ENCODE results near the gene LRMDA.

Gene LRMDA

DNA sequence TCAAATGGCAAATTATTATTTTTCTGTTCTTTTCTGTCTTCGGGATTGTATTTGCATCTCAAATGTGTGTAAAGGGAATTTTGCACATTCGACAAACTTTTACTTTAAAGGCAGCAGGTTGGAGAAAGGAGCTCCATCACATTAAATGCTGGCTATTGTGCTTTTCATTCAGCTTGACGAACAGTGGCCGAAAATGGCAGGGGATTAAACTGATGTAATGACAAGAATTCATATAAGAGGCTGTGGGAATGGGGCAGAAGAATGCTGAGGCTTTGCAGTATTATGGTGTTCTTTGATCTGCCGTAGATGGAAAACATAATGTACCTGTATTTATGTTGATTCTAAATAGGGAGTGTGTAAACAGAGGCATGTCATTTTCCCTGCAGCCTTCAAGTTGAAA, 376.0 kb downstream of the LRMDA start:
- H2BK120ac ChIP-seq (ENCODE audit: low read depth, low read length), result no peak overlapping the region
- H3K4ac ChIP-seq (ENCODE audit: low read depth in 1 of 2, low read length in 2 of 2), result no peak overlapping the region
- no peaks in the 10 kb centered on the region for H3K9me3 ChIP-seq (ENCODE audit: control insufficient read depth, low read length)

DNA sequence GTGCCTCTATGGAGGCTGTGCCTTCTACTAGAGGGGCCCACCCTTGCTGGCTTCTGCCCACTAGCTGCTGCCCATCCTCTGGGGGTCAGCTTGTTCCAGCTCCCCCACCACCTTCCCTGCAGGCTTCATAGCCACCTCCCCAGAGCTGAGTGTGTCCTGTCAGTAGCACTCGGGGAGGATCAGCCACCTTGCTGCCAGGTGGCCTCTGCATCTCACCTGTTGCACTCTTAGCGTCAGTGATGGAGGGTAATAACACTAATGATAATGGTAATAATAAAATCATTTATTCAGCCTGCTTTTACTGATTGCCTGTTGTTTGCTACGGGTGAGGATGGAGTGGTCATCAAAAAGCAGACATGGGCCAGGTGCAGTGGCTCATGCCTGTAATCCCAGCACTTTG, 377.6 kb downstream of the LRMDA start:
- H3K23ac ChIP-seq (ENCODE audit: low read length in 2 of 2), result no peak overlapping the region
- peaks cover 0 to 7% of the 10 kb centered on the region in 2 experiments for H3K27me3 ChIP-seq (ENCODE audit: control insufficient read depth in 1 of 2, insufficient read depth in 1 of 2, low read length in 2 of 2)
- no peak overlapping the region for H4K8ac ChIP-seq (ENCODE audit: low read length)
- H2BK12ac ChIP-seq (ENCODE audit: low read length in 2 of 2), result no peak overlapping the region
- H3K9me3 ChIP-seq (ENCODE audit: control insufficient read depth, low read length), result no peaks in the 10 kb centered on the region
- H2BK120ac ChIP-seq (ENCODE audit: low read depth, low read length), result no peak overlapping the region
- no peak overlapping the region for H3K4me3 ChIP-seq (ENCODE audit: insufficient read depth in 1 of 2, low read depth in 1 of 2, low read length in 2 of 2)
- WGBS, result 92% methylated on average over 1 of the region's 3 CpGs
- H2AK5ac ChIP-seq (ENCODE audit: low read length, severe bottlenecking), result no peak overlapping the region
- no peak overlapping the region for H3K4ac ChIP-seq (ENCODE audit: low read depth in 1 of 2, low read length in 2 of 2)
- H3K9ac ChIP-seq (ENCODE audit: low read length), result no peak overlapping the region
- no peaks in the 10 kb centered on the region for H3K4me1 ChIP-seq (ENCODE audit: control insufficient read depth, insufficient read depth, low read depth, low read length)
- no peak overlapping the region for H3K18ac ChIP-seq (ENCODE audit: low read depth in 1 of 2, low read length in 2 of 2)
- H2BK5ac ChIP-seq (ENCODE audit: low read depth, low read length, poor library complexity, severe bottlenecking), result no peak overlapping the region
- H3K27ac ChIP-seq (ENCODE audit: low read length, poor library complexity, severe bottlenecking), result no peak overlapping the region
- H3K79me1 ChIP-seq (replicated peaks; ENCODE audit: low read length, poor library complexity, severe bottlenecking), result no peaks in the 10 kb centered on the region
- no peaks in the 10 kb centered on the region for H3K36me3 ChIP-seq (ENCODE audit: control insufficient read depth in 1 of 2, insufficient read depth in 2 of 2, low read depth in 1 of 2, low read length in 2 of 2)
- no peak overlapping the region for H3K4me2 ChIP-seq (ENCODE audit: low read length, poor library complexity, severe bottlenecking)
- H3K14ac ChIP-seq (ENCODE audit: low read length in 2 of 2), result no peak overlapping the region
- no peak overlapping the region for H2AFZ ChIP-seq (ENCODE audit: low read depth, low read length)
- no peak overlapping the region for H4K91ac ChIP-seq (ENCODE audit: low read length)
- no peak overlapping the region for H2BK15ac ChIP-seq (ENCODE audit: low read depth, poor library complexity, severe bottlenecking)
- DNase-seq, result no peak

More for the DNA sequence above, 376.0 kb downstream of the LRMDA start:
- Histone ChIP-seq H4K8ac (ENCODE audit: low read length) (no peak overlapping the region), H3K9ac (ENCODE audit: low read length) (no peak overlapping the region), H3K27ac (ENCODE audit: low read length, poor library complexity, severe bottlenecking) (no peak overlapping the region), H3K4me3 (ENCODE audit: insufficient read depth in 1 of 2, low read depth in 1 of 2, low read length in 2 of 2) (no peak overlapping the region), H3K27me3 (ENCODE audit: control insufficient read depth in 1 of 2, insufficient read depth in 1 of 2, low read length in 2 of 2) (peaks cover 0 to 7% of the 10 kb centered on the region in 2 experiments), H3K18ac (ENCODE audit: low read depth in 1 of 2, low read length in 2 of 2) (no peak overlapping the region), H3K36me3 (ENCODE audit: control insufficient read depth in 1 of 2, insufficient read depth in 2 of 2, low read depth in 1 of 2, low read length in 2 of 2) (no peaks in the 10 kb centered on the region), H2BK15ac (ENCODE audit: low read depth, poor library complexity, severe bottlenecking) (no peak overlapping the region), H2BK12ac (ENCODE audit: low read length in 2 of 2) (no peak overlapping the region), H3K4me1 (ENCODE audit: control insufficient read depth, insufficient read depth, low read depth, low read length) (no peaks in the 10 kb centered on the region), H3K79me1 (replicated peaks; ENCODE audit: low read length, poor library complexity, severe bottlenecking) (no peaks in the 10 kb centered on the region), H2BK5ac (ENCODE audit: low read depth, low read length, poor library complexity, severe bottlenecking) (no peak overlapping the region), H2AFZ (ENCODE audit: low read depth, low read length) (no peak overlapping the region), H3K14ac (ENCODE audit: low read length in 2 of 2) (no peak overlapping the region), H3K23ac (ENCODE audit: low read length in 2 of 2) (no peak overlapping the region), H2AK5ac (ENCODE audit: low read length, severe bottlenecking) (no peak overlapping the region), H4K91ac (ENCODE audit: low read length) (no peak overlapping the region), H3K4me2 (ENCODE audit: low read length, poor library complexity, severe bottlenecking) (no peak overlapping the region)
- DNase-seq, result no peak
- 88% methylated on average over 5 of the region's 5 CpGs for WGBS

DNA sequence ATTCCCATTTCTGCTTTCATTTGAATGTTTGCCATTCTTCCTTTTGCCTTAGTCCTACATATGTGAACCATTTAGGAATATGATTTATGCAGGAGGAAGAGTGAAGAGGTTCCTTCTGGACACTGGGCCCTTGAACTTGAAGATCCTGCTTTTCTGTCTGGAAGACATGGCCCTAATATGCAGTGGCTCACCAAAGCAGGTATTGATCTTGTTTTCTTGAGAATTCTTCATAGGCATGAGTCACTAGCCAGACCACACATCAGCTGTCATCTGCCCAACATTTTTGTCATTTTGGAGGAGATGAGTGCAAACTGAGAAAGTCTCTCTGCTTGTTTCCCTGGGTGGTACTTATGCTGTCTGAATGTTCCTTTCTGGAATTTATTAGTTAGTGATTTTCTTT, 382.6 kb downstream of the LRMDA start:
- H2BK12ac ChIP-seq (ENCODE audit: low read length in 2 of 2), result no peak overlapping the region
- DNase-seq, result no peak
- no peaks in the 10 kb centered on the region for H3K36me3 ChIP-seq (ENCODE audit: control insufficient read depth in 1 of 2, insufficient read depth in 2 of 2, low read depth in 1 of 2, low read length in 2 of 2)
- H3K14ac ChIP-seq (ENCODE audit: low read length in 2 of 2), result no peak overlapping the region
- no peak overlapping the region for H4K91ac ChIP-seq (ENCODE audit: low read length)
- no peak overlapping the region for H4K8ac ChIP-seq (ENCODE audit: low read length)
- no peak overlapping the region for H3K18ac ChIP-seq (ENCODE audit: low read depth in 1 of 2, low read length in 2 of 2)
- no peak overlapping the region for H3K4me3 ChIP-seq (ENCODE audit: insufficient read depth in 1 of 2, low read depth in 1 of 2, low read length in 2 of 2)
- H3K9me3 ChIP-seq (ENCODE audit: control insufficient read depth, low read length), result no peaks in the 10 kb centered on the region
- H3K27me3 ChIP-seq (ENCODE audit: control insufficient read depth in 1 of 2, insufficient read depth in 1 of 2, low read length in 2 of 2), result peaks cover 0 to 15% of the 10 kb centered on the region in 2 experiments
- H3K4me2 ChIP-seq (ENCODE audit: low read length, poor library complexity, severe bottlenecking), result no peak overlapping the region
- no peak overlapping the region for H2AFZ ChIP-seq (ENCODE audit: low read depth, low read length)
- no peak overlapping the region for H2AK5ac ChIP-seq (ENCODE audit: low read length, severe bottlenecking)
- H3K4ac ChIP-seq (ENCODE audit: low read depth in 1 of 2, low read length in 2 of 2), result no peak overlapping the region
- H3K4me1 ChIP-seq (ENCODE audit: control insufficient read depth, insufficient read depth, low read depth, low read length), result no peaks in the 10 kb centered on the region
- no peak overlapping the region for H2BK5ac ChIP-seq (ENCODE audit: low read depth, low read length, poor library complexity, severe bottlenecking)
- no peak overlapping the region for H2BK120ac ChIP-seq (ENCODE audit: low read depth, low read length)
- no peak overlapping the region for H2BK15ac ChIP-seq (ENCODE audit: low read depth, poor library complexity, severe bottlenecking)
- no peak overlapping the region for H3K9ac ChIP-seq (ENCODE audit: low read length)
- no peak overlapping the region for H3K27ac ChIP-seq (ENCODE audit: low read length, poor library complexity, severe bottlenecking)
- H3K23ac ChIP-seq (ENCODE audit: low read length in 2 of 2), result no peak overlapping the region
- no peaks in the 10 kb centered on the region for H3K79me1 ChIP-seq (replicated peaks; ENCODE audit: low read length, poor library complexity, severe bottlenecking)

DNA sequence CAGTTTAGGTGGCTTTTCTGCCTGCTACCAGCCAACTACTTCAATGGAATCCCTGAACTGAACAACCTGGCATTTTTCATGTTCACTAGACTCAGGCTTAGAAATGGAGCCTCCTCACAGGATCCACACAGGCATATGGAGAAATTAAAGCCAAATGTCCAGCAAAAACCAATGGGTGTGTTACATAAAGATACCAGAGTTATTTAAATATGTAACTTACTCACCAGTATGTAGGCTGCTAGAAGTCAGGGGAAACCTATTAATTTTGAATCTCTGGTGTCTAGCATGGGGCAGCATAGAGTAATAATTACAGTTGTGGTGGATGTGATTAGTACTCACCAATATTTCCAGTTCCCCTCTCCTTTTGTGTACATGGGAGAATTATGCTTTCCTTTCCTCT, 383.6 kb downstream of the LRMDA start:
- no peak overlapping the region for H3K4ac ChIP-seq (ENCODE audit: low read depth in 1 of 2, low read length in 2 of 2)
- H4K91ac ChIP-seq (ENCODE audit: low read length), result no peak overlapping the region
- no peak overlapping the region for H3K18ac ChIP-seq (ENCODE audit: low read depth in 1 of 2, low read length in 2 of 2)
- no peak overlapping the region for H3K4me2 ChIP-seq (ENCODE audit: low read length, poor library complexity, severe bottlenecking)
- no peak overlapping the region for H3K27ac ChIP-seq (ENCODE audit: low read length, poor library complexity, severe bottlenecking)
- no peak overlapping the region for H4K8ac ChIP-seq (ENCODE audit: low read length)
- no peaks in the 10 kb centered on the region for H3K79me1 ChIP-seq (replicated peaks; ENCODE audit: low read length, poor library complexity, severe bottlenecking)
- H2AK5ac ChIP-seq (ENCODE audit: low read length, severe bottlenecking), result no peak overlapping the region
- H2BK5ac ChIP-seq (ENCODE audit: low read depth, low read length, poor library complexity, severe bottlenecking), result no peak overlapping the region
- no peak overlapping the region for H2BK120ac ChIP-seq (ENCODE audit: low read depth, low read length)
- H2BK12ac ChIP-seq (ENCODE audit: low read length in 2 of 2), result no peak overlapping the region
- no peak for DNase-seq
- H3K27me3 ChIP-seq (ENCODE audit: control insufficient read depth in 1 of 2, insufficient read depth in 1 of 2, low read length in 2 of 2), result peaks cover 0 to 14% of the 10 kb centered on the region in 2 experiments
- H3K4me1 ChIP-seq (ENCODE audit: control insufficient read depth, insufficient read depth, low read depth, low read length), result no peaks in the 10 kb centered on the region
- H3K9me3 ChIP-seq (ENCODE audit: control insufficient read depth, low read length), result no peaks in the 10 kb centered on the region
- H2AFZ ChIP-seq (ENCODE audit: low read depth, low read length), result no peak overlapping the region
- H3K4me3 ChIP-seq (ENCODE audit: insufficient read depth in 1 of 2, low read depth in 1 of 2, low read length in 2 of 2), result no peak overlapping the region
- H2BK15ac ChIP-seq (ENCODE audit: low read depth, poor library complexity, severe bottlenecking), result no peak overlapping the region
- no peaks in the 10 kb centered on the region for H3K36me3 ChIP-seq (ENCODE audit: control insufficient read depth in 1 of 2, insufficient read depth in 2 of 2, low read depth in 1 of 2, low read length in 2 of 2)
- H3K14ac ChIP-seq (ENCODE audit: low read length in 2 of 2), result no peak overlapping the region
- H3K23ac ChIP-seq (ENCODE audit: low read length in 2 of 2), result no peak overlapping the region
- no peak overlapping the region for H3K9ac ChIP-seq (ENCODE audit: low read length)

All from mesenchymal stem cell (in vitro differentiated cells and primary cell).